IMR-90 (cell line): ENCODE data around the gene KCNJ4.

ENCODE experiments used
- RAD21 ChIP-seq: IDR thresholded peaks from 2 replicates; pipeline ENCODE4 v1.6.1; 2012; ENCODE audit warnings: low read length, improper control_type of control experiment
- RFX5 ChIP-seq: IDR thresholded peaks from 2 replicates; pipeline ENCODE4 v1.8.0; 2012; ENCODE audit warnings: low read depth, mild to moderate bottlenecking, low read length, moderate library complexity
- TF ChIP-seq, protein P1 (sequence below): conservative IDR thresholded peaks from 2 replicates; pipeline ENCODE4 v1.5.1; 2012; ENCODE audit warnings: mild to moderate bottlenecking, low read depth, low read length, improper control_type of control experiment

DNA sequence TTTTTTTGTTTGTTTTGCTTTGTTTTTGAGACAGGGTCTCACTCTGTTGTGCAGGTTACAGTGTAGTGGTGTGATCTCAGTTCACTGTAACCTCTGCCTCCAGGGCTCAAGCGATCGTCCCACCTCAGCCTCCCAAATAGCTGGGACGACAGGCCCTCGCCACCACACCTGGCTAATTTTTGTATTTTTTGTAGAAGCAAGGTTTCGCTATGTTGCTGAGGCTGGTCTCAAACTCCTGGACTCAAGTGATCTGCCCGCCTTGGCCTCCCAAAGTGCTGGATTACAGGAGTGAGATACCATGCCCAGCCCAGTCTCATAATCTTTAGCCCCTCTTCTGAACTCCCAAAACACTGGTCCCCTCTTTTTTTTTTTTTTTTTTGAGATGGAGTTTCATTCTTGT lies 50.6 kb downstream of the KCNJ4 start:
- no peak for TF ChIP-seq RFX5
- TF ChIP-seq, protein P1, sequence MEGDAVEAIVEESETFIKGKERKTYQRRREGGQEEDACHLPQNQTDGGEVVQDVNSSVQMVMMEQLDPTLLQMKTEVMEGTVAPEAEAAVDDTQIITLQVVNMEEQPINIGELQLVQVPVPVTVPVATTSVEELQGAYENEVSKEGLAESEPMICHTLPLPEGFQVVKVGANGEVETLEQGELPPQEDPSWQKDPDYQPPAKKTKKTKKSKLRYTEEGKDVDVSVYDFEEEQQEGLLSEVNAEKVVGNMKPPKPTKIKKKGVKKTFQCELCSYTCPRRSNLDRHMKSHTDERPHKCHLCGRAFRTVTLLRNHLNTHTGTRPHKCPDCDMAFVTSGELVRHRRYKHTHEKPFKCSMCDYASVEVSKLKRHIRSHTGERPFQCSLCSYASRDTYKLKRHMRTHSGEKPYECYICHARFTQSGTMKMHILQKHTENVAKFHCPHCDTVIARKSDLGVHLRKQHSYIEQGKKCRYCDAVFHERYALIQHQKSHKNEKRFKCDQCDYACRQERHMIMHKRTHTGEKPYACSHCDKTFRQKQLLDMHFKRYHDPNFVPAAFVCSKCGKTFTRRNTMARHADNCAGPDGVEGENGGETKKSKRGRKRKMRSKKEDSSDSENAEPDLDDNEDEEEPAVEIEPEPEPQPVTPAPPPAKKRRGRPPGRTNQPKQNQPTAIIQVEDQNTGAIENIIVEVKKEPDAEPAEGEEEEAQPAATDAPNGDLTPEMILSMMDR: no peak
- TF ChIP-seq RAD21: no peak
